PC-9 (cell line): ENCODE results near the gene MRPL53. TPM values are rescaled to one million over a fixed set of nuclear protein-coding genes. Genes with fewer than 3 reads are reported as not detected.
A peak's percentile ranks its signal among the peaks of the same experiment; 100 is the strongest.
"Not testable (repeated sequence)": the region's sequence is repeated elsewhere in the genome, so short reads cannot be mapped to it uniquely, and the experiment has no call there.

Source experiments
- BruUV-seq: library from RNA; stranded (reverse); fragments of 400-500 nt; replicated peaks from 2 replicates; lab custom pipeline; 2021; lab: Mats Ljungman, UMichigan
- CTCF ChIA-PET: fragments of 300-600 bp; sonication (Branson Sonifier 250); formaldehyde crosslinking; loops from one replicate; lab custom pipeline; 2022; ENCODE audit warnings: antibody characterized with exemption; lab: Charles Lee
- POLR2A ChIA-PET: fragments of 300-600 bp; sonication (Branson Sonifier 250); formaldehyde crosslinking; loops from one replicate; lab custom pipeline; 2022; ENCODE audit warnings: antibody characterized with exemption; ENCODE audit not compliant: unreplicated experiment; lab: Charles Lee
- DNase-seq, 2 experiments: peaks; one replicate each; pipeline versions ENCODE4 v3.0.0 to v3.0.0-alpha.2; 2015 to 2022; ENCODE audit warnings: mixed read lengths in 1 of 2
- H2AFZ ChIP-seq: fragments of 200-600 bp; sonication (generic); 2 replicates; pipeline ENCODE4 v1.8.1; 2017; ENCODE audit warnings: antibody characterized with exemption
- H3F3A ChIP-seq: fragments of 200-600 bp; sonication (generic); 2 replicates; pipeline ENCODE4 v1.8.1; 2017; ENCODE audit warnings: antibody characterized with exemption, mild to moderate bottlenecking, low read depth; ENCODE audit not compliant: insufficient read depth
- H3K27ac ChIP-seq: fragments of 200-600 bp; sonication (generic); 2 replicates; pipeline ENCODE4 v1.6.1; 2016; ENCODE audit warnings: mixed run types
- H3K27me3 ChIP-seq: fragments of 200-600 bp; sonication (generic); 2 replicates; pipeline ENCODE4 v1.6.1; 2016; ENCODE audit warnings: low read depth, mixed run types; ENCODE audit not compliant: insufficient read depth
- H3K36me3 ChIP-seq: fragments of 200-600 bp; sonication (generic); 2 replicates; pipeline ENCODE4 v1.6.1; 2016; ENCODE audit warnings: low read depth, mixed run types
- H3K4me1 ChIP-seq: fragments of 200-600 bp; sonication (generic); replicated peaks from 2 replicates; pipeline ENCODE4 v1.6.1; 2016; ENCODE audit warnings: mixed run types; ENCODE audit not compliant: insufficient read depth
- H3K4me2 ChIP-seq: fragments of 200-600 bp; sonication (generic); 2 replicates; pipeline ENCODE4 v1.6.1; 2017; ENCODE audit warnings: mixed run types
- H3K4me3 ChIP-seq: fragments of 200-600 bp; sonication (generic); 2 replicates; pipeline ENCODE4 v1.6.1; 2016; ENCODE audit warnings: mixed run types
- H3K79me2 ChIP-seq: fragments of 200-600 bp; sonication (generic); 2 replicates; pipeline ENCODE4 v1.6.1; 2017; ENCODE audit warnings: low read depth, mixed run types
- H3K9me2 ChIP-seq: fragments of 200-600 bp; sonication (generic); 2 replicates; pipeline ENCODE4 v1.8.1; 2017; ENCODE audit warnings: mild to moderate bottlenecking; ENCODE audit not compliant: insufficient read depth
- H3K9me3 ChIP-seq: fragments of 200-600 bp; sonication (generic); 2 replicates; pipeline ENCODE4 v1.8.1; 2016; ENCODE audit warnings: low read depth; ENCODE audit not compliant: insufficient read depth
- H4K20me1 ChIP-seq: fragments of 200-600 bp; sonication (generic); 2 replicates; pipeline ENCODE4 v1.8.1; 2017; ENCODE audit not compliant: insufficient read depth
- CTCF ChIP-seq: fragments of 200-600 bp; sonication (generic); conservative IDR thresholded peaks from 2 replicates; pipeline ENCODE4 v1.6.1; 2017; ENCODE audit warnings: mixed run types, antibody characterized with exemption, mild to moderate bottlenecking, moderate library complexity
- EZH2 ChIP-seq: fragments of 200-600 bp; sonication (generic); IDR thresholded peaks from 2 replicates; pipeline ENCODE4 v1.8.0; 2017; ENCODE audit warnings: antibody characterized with exemption, low read depth
- intact Hi-C: fragments of 100-400 bp; cut with micrococcal nuclease; formaldehyde crosslinking; loops from one replicate; pipeline ENCODE4 v1.10.0; 2022; ENCODE audit not compliant: unreplicated experiment
- total RNA-seq: library from RNA; stranded (reverse); gene quantifications from 2 replicates; pipeline ENCODE4 v1.2.3, GENCODE V29; 2021

The MRPL53 gene
- total RNA-seq, 1 experiment from 2014 or later, result 51.1 TPM

- BruUV-seq, CTCF ChIA-PET: not testable (repeated sequence)
- intact Hi-C loops, result loop anchor here (10.0 kb wide), 1 partner anchor 195 kb away; no protein-coding TSS in a partner anchor
Observed at GRCh38 chr2:74459503-74460118, 12.9 kb downstream of the MRPL53 start.

GRCh38 chr2:74458938-74459363 lies 13.5 kb downstream of the MRPL53 start:
- no peak for TF ChIP-seq EZH2
- POLR2A ChIA-PET, result interaction anchor here (0.5 to 1.2 kb wide), 5 partner anchors 14 to 1218 kb away, joined by 4 to 8 read pairs (median 7); partner anchors contain the start of gene MRPL53
- Histone ChIP-seq H3K27me3 (no peaks in the 10 kb centered on the region), H4K20me1 (no peaks in the 10 kb centered on the region), H3K4me3 (peak overlapping the region; percentile 93), H2AFZ (0 out of 2 replicates have a peak overlapping the region, but pooled peaks have one; percentile 73), H3K27ac (peak overlapping the region; percentile 29; the same call in 1 of the 2 replicates), H3K9me3 (no peaks in the 10 kb centered on the region), H3K4me1 (peaks cover 24% of the 10 kb centered on the region), H3K9me2 (no peaks in the 10 kb centered on the region), H3F3A (peaks cover 31% of the 10 kb centered on the region), H3K4me2 (peak overlapping the region; percentile 99), H3K36me3 (peaks cover 15% of the 10 kb centered on the region), H3K79me2 (peaks cover 33% of the 10 kb centered on the region)
- DNase-seq, result no peak
- BruUV-seq, result no TSS peak
- intact Hi-C loops, result loop anchor here (1.0 to 10.0 kb wide), 2 partner anchors 19 to 194 kb away; no protein-coding TSS in a partner anchor
- CTCF ChIA-PET, result no interaction called here

More at GRCh38 chr2:74459503-74460118, 12.9 kb downstream of the MRPL53 start:
- not testable (repeated sequence) for H3K27ac ChIP-seq, H2AFZ ChIP-seq, H3K9me2 ChIP-seq, H3K9me3 ChIP-seq, H3K27me3 ChIP-seq, H4K20me1 ChIP-seq, DNase-seq
- Histone ChIP-seq H3F3A (peaks cover 31% of the 10 kb centered on the region), H3K36me3 (peaks cover 15% of the 10 kb centered on the region), H3K4me3 (peak overlapping the region; percentile 93; the same call in 1 of the 2 replicates), H3K4me2 (peak overlapping the region; percentile 99), H3K4me1 (peaks cover 24% of the 10 kb centered on the region), H3K79me2 (peaks cover 39% of the 10 kb centered on the region)
- POLR2A ChIA-PET, result interaction anchor here (0.6 kb wide), 1 partner anchor 23 kb away, joined by 5 read pairs; no protein-coding TSS in a partner anchor

- H4K20me1 ChIP-seq, result no peaks in the 10 kb centered on the region
Observed at GRCh38 chr2:74458132-74458937, 14.1 kb downstream of the MRPL53 start, which contains the start of gene WBP1. WBP1 (plus strand) TSS chr2:74458438; CDS start chr2:74458603, 165 bp downstream.

More at GRCh38 chr2:74458132-74458937, 14.1 kb downstream of the MRPL53 start, which contains the start of gene WBP1:
- peaks cover 22% of the 10 kb centered on the region for H3K4me1 ChIP-seq
- intact Hi-C loops, result loop anchor here (1.0 to 10.0 kb wide), 2 partner anchors 18 to 194 kb away; no protein-coding TSS in a partner anchor
- ChIA-PET POLR2A (interaction anchor here (0.5 to 1.2 kb wide), 10 partner anchors 11 to 1218 kb away, joined by 3 to 9 read pairs (median 5); partner anchors contain the start of genes MRPL53 and TPRKB), CTCF (no interaction called here)
- H3K4me2 ChIP-seq, result peak within 1 kb of the TSS; percentile 99
- TF ChIP-seq EZH2, result no peak
- no peak for TF ChIP-seq CTCF
- H3K36me3 ChIP-seq, result peaks cover 15% of the 10 kb centered on the region
- peak within 1 kb of the TSS; percentile 73 for H2AFZ ChIP-seq
- H3K79me2 ChIP-seq, result peaks cover 26% of the 10 kb centered on the region
- H3K9me2 ChIP-seq, result no peaks in the 10 kb centered on the region
- H3K4me3 ChIP-seq, result peak within 1 kb of the TSS; percentile 93
- peak within 1 kb of the TSS; percentile 29; the same call in 1 of the 2 replicates for H3K27ac ChIP-seq
- peak; percentile 99 to 100 for DNase-seq
- TSS peak; percentile 30 for BruUV-seq
- no peaks in the 10 kb centered on the region for H3K27me3 ChIP-seq
- peaks cover 31% of the 10 kb centered on the region for H3F3A ChIP-seq
- no peaks in the 10 kb centered on the region for H3K9me3 ChIP-seq
